SU-DHL-6 (cell line): Measurements from ENCODE around the gene COQ9.
"Not testable (repeated sequence)": the region's sequence is repeated elsewhere in the genome, so short reads cannot be mapped to it uniquely, and the experiment has no call there.

Experiments
- H2AFZ ChIP-seq: fragments of 200-600 bp; sonication (generic); 2 replicates; pipeline ENCODE4 v1.6.1; 2014; ENCODE audit warnings: low read depth, mild to moderate bottlenecking, moderate library complexity, mixed read lengths, antibody characterized with exemption, low read length; ENCODE audit not compliant: severe bottlenecking
- H3F3A ChIP-seq: fragments of 200-600 bp; shearing (Covaris generic); 2 replicates; pipeline ENCODE4 v1.6.0; 2016; ENCODE audit warnings: antibody characterized with exemption, mild to moderate bottlenecking; ENCODE audit not compliant: insufficient read depth
- H3K27ac ChIP-seq: fragments of 200-600 bp; sonication (generic); 2 replicates; pipeline ENCODE4 v1.5.1; 2016; ENCODE audit warnings: low read depth, mild to moderate bottlenecking, low read length, moderate library complexity, mixed read lengths
- H3K27me3 ChIP-seq: fragments of 200-600 bp; sonication (generic), shearing (Covaris generic); 2 replicates; pipeline ENCODE4 v1.6.0; 2014; ENCODE audit warnings: mild to moderate bottlenecking, low read length
- H3K36me3 ChIP-seq: fragments of 200-600 bp; sonication (generic); 2 replicates; pipeline ENCODE4 v1.6.1; 2014; ENCODE audit warnings: mild to moderate bottlenecking, low read length, mixed read lengths
- H3K4me2 ChIP-seq: fragments of 300-600, 200-600 bp; shearing (Covaris generic), sonication (generic); 2 replicates; pipeline ENCODE4 v1.6.0; 2014; ENCODE audit warnings: low read length, low read depth, mild to moderate bottlenecking; ENCODE audit not compliant: poor library complexity, severe bottlenecking
- H3K4me3 ChIP-seq: fragments of 200-600 bp; sonication (generic); 2 replicates; pipeline ENCODE4 v1.5.1; 2014; ENCODE audit warnings: antibody characterized with exemption, low read length, mild to moderate bottlenecking, mixed read lengths; ENCODE audit not compliant: insufficient read depth, poor library complexity, severe bottlenecking
- H3K79me2 ChIP-seq: fragments of 200-600 bp; sonication (generic); 2 replicates; pipeline ENCODE4 v1.6.1; 2014; ENCODE audit warnings: mild to moderate bottlenecking, low read length, moderate library complexity; ENCODE audit not compliant: insufficient read depth
- H3K9ac ChIP-seq: fragments of 200-600 bp; sonication (generic); 2 replicates; pipeline ENCODE4 v1.7.0; 2014; ENCODE audit warnings: mild to moderate bottlenecking, low read length
- H3K9me2 ChIP-seq: fragments of 200-600 bp; sonication (generic); replicated peaks from 2 replicates; pipeline ENCODE4 v1.6.1; 2014; ENCODE audit warnings: low read length; ENCODE audit not compliant: insufficient read depth
- H3K9me3 ChIP-seq: fragments of 200-600 bp; sonication (generic); 2 replicates; pipeline ENCODE4 v1.6.1; 2014; ENCODE audit warnings: low read length, mixed read lengths; ENCODE audit not compliant: insufficient read depth
- H4K20me1 ChIP-seq: fragments of 200-600 bp; sonication (generic); 2 replicates; pipeline ENCODE4 v1.6.1; 2014; ENCODE audit warnings: low read depth, mild to moderate bottlenecking, antibody characterized with exemption, low read length, moderate library complexity, mixed read lengths
- EZH2phosphoT487 ChIP-seq: fragments of 200-600 bp; sonication (generic), shearing (Covaris generic); conservative IDR thresholded peaks from 2 replicates; pipeline ENCODE4 v1.6.1; 2018; ENCODE audit warnings: mild to moderate bottlenecking, antibody characterized with exemption, low read length, moderate library complexity, mixed read lengths
- TF ChIP-seq, protein P1 (sequence below): fragments of 200-600 bp; sonication (generic); IDR thresholded peaks from one replicate; pipeline ENCODE4 v1.5.1; 2017; ENCODE audit warnings: antibody characterized with exemption, mild to moderate bottlenecking, low read length, moderate library complexity; ENCODE audit not compliant: insufficient read depth, poor library complexity, severe bottlenecking

Gene COQ9, protein sequence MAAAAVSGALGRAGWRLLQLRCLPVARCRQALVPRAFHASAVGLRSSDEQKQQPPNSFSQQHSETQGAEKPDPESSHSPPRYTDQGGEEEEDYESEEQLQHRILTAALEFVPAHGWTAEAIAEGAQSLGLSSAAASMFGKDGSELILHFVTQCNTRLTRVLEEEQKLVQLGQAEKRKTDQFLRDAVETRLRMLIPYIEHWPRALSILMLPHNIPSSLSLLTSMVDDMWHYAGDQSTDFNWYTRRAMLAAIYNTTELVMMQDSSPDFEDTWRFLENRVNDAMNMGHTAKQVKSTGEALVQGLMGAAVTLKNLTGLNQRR

DNA sequence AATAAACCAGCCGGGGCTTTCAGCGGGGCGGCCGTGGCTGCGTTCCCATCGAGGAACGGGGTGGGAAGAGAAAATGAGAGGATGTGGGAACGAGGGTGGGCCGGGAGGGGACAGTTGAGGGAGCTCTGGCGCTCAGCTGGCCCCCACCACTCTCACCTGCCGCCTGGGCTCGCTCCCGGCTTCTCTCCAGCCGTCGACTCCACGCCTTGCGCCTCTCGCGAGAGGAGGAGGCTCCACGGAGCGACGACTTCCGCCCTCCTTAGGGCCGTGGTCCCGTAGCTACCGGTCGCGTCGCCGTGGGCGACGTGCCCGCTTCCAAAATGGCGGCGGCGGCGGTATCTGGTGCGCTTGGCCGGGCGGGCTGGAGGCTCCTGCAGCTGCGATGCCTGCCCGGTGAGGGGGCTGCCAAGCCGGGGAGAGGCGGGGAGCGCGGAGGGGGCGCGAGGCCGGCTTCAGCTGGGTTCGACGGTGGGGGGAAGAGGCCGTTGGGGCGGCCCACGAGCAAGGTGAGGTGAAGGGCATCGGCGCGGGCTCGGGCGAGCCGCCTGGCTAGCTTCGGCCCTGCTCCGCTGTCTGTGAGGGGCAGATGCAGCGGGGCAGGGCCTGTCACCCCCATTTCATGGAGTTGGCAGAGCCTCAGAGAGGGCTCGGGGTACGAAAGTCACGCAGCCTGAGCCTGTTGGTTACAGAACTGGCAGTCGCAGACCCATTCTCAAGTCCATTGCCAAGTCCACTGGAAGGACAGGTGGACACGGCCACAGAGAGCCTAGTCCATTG lies at the start of gene COQ9, which contains the start of gene CIAPIN1:
Gene COQ9 (plus strand): TSS at position 294 of the 777 bp plus-strand sequence. CDS start 27 bp downstream, at position 321.
Gene CIAPIN1 (minus strand): TSS at position 200 of the 777 bp plus-strand sequence. CDS start 6,457 bp downstream, outside the sequence.
- peaks cover 46% of the 10 kb centered on the region for H3K79me2 ChIP-seq
- peak within 1 kb of the TSS; percentile 82 for H2AFZ ChIP-seq
- no peak for TF ChIP-seq EZH2phosphoT487
- TF ChIP-seq, protein P1, sequence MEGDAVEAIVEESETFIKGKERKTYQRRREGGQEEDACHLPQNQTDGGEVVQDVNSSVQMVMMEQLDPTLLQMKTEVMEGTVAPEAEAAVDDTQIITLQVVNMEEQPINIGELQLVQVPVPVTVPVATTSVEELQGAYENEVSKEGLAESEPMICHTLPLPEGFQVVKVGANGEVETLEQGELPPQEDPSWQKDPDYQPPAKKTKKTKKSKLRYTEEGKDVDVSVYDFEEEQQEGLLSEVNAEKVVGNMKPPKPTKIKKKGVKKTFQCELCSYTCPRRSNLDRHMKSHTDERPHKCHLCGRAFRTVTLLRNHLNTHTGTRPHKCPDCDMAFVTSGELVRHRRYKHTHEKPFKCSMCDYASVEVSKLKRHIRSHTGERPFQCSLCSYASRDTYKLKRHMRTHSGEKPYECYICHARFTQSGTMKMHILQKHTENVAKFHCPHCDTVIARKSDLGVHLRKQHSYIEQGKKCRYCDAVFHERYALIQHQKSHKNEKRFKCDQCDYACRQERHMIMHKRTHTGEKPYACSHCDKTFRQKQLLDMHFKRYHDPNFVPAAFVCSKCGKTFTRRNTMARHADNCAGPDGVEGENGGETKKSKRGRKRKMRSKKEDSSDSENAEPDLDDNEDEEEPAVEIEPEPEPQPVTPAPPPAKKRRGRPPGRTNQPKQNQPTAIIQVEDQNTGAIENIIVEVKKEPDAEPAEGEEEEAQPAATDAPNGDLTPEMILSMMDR: no peak
- no peaks in the 10 kb centered on the region for H3K9me2 ChIP-seq
- no peaks in the 10 kb centered on the region for H4K20me1 ChIP-seq
- H3K9me3 ChIP-seq: no peaks in the 10 kb centered on the region
- H3K4me2 ChIP-seq: peak within 1 kb of the TSS; percentile 95
- H3K4me3 ChIP-seq: peak within 1 kb of the TSS; percentile 92
- H3K27ac ChIP-seq: peak within 1 kb of the TSS; percentile 50
- no peaks in the 10 kb centered on the region for H3K27me3 ChIP-seq
- H3K9ac ChIP-seq: peak within 1 kb of the TSS; percentile 98
- 0 out of 2 replicates have a peak, but pooled peaks cover 6% of the 10 kb centered on the region for H3F3A ChIP-seq
- H3K36me3 ChIP-seq: no peaks in the 10 kb centered on the region

DNA sequence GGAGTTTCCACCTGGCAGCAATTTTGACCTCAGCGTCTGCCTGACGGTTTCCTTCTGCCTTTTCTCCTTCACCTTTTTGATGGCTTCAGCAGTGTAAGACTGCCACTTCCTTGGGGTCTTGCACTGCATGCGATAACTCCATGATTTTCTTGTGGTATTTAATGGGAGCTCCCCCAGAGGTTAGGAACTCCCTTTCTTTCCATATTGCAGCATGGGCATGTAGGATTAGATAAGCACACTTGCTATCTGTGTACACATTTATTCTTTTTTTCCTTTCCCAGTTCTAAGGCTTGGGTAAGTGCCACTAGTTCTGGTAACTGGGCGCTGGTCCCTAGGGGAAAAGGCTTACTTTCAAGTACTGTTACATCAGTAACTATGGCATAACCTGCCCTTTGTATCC lies 49.8 kb upstream of the COQ9 start:
- H3K4me2 ChIP-seq, H3K4me3 ChIP-seq, H3F3A ChIP-seq, H3K9me2 ChIP-seq, H3K79me2 ChIP-seq, H4K20me1 ChIP-seq, H3K9me3 ChIP-seq, H3K36me3 ChIP-seq, H3K9ac ChIP-seq, H2AFZ ChIP-seq, H3K27ac ChIP-seq, H3K27me3 ChIP-seq: not testable (repeated sequence)

DNA sequence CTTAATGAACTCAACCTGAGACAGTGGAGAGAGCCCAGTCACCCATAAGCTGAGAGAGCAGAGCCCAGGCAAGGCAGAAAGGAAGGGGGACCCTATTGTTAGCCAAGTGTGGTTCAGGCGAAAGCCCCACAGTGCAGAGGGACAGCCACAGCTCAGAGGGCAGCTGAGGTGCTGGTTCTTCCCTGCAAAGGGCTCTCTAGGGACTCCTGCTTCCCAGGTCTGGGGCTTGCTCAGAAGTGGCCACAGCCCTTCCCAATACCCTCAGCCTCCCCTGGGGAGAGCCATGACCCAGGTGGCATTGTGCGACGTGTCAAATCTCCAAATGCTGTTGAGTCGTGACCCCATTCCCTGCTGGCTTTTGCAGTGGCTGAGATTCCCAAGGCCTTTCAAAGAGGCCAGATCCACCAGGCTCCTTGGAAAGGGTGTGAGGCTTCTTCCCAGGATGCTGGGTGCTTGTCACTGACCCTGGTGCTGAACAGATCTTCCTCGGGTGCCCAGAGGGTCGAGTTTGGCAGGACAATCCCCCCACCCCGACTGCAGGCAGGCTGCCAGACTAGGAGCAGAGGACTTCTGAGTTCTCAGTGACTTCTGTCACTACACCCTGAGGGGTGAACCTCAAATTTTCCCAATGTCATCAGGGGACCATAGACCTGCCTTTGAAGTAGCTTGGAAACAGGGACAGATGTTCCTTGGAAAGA lies 45.2 kb upstream of the COQ9 start:
- H3K27me3 ChIP-seq: no peaks in the 10 kb centered on the region
- no peak overlapping the region for H3K27ac ChIP-seq
- H3K9me2 ChIP-seq: no peaks in the 10 kb centered on the region
- H2AFZ ChIP-seq: no peak overlapping the region
- H3K4me3 ChIP-seq: no peak overlapping the region
- H3K36me3 ChIP-seq: no peaks in the 10 kb centered on the region
- no peaks in the 10 kb centered on the region for H4K20me1 ChIP-seq
- TF ChIP-seq, protein P1: no peak
- no peak for TF ChIP-seq EZH2phosphoT487
- H3K9ac ChIP-seq: no peak overlapping the region
- H3K4me2 ChIP-seq: no peak overlapping the region
- H3K79me2 ChIP-seq: no peaks in the 10 kb centered on the region
- no peaks in the 10 kb centered on the region for H3K9me3 ChIP-seq
- H3F3A ChIP-seq: no peaks in the 10 kb centered on the region
